SHP77 treated with DMSO at 0.1 percent for 48 hours (cell line): ENCODE results near the gene PDE4B.
"Not testable (repeated sequence)": the region's sequence is repeated elsewhere in the genome, so short reads cannot be mapped to it uniquely, and the experiment has no call there.

Experiments used
- DNase-seq: peaks from one replicate; lab custom pipeline; 2025; lab: John Stamatoyannopoulos, UW

PDE4B gene

DNA sequence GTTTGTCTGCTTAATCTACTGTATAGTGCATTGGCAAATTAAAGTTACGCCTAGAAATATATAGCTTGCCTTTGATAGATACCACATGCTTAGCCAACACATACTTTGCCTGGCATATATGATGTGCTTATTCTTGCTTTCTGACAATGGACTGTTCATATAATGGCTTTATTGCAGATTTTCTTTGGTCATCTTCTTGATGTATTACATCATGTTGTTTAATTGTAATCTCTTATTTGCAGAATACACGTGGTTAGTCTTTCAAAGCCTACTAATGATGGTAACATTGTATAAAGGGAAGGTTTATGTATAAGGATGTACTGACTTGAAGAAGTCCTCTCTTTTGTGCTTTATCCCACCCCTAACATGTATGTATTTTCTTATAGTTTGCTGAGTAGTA, 201.5 kb downstream of the PDE4B start:
- peak; percentile 32 for DNase-seq

DNA sequence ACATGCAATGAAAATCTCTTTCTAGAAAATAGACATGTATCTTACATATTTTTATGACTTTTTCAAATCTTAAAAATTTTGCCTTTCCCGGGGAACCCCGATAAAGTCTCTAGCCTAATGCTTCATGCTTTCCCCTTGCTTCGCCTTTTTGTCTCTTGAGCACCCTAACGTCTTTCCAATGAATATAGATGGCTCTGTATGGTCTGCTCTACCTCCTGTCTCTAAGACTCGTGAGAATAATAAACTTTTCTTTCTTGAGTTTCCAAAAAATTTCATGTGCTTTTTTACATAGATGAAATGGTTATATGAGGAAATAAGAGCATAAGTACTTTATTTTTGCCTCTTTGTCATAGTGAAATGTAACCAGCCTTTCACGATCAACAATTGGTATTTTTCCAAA, 202.6 kb downstream of the PDE4B start:
- no peak for DNase-seq

DNA sequence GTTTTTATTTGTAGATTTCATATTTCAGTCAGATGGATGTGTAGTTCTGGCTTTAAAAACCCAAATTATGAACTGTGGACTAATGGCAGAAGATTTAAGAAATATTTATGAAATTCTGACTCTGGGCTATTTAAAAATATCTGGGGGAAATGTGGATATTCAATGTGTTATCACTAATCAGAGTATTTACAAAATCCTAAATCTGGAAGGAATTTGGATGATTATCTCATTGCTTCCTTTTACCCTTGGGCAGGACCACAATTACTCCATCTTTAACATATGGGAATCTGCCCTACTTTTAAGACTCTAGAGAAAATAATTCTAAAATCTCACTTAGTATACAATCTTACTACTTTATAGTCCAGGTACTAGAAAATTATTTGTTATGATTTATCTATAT, 203.2 kb downstream of the PDE4B start:
- DNase-seq = no peak

DNA sequence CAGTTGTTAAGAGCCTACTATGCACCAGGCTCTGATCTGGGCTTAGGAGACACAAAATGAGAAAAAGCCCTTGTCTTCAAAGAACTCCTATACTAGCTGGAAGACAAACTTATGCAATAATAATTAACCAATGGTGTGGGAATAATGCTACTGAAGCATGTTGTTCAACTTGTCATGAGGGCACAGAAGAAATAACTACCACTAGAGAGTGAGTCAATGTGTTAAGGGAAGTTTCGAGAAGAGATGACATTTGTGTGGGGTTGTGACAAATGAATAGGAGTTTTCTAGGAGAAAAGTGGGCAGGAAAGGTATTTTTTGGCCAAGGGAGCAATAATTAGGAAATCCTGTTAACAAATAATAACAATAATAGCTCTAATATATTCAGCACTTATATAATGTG, 205.0 kb downstream of the PDE4B start:
- no peak for DNase-seq

GRCh38 chr1:65998763-65999583, 206.3 kb downstream of the PDE4B start:
- no peak for DNase-seq

DNA sequence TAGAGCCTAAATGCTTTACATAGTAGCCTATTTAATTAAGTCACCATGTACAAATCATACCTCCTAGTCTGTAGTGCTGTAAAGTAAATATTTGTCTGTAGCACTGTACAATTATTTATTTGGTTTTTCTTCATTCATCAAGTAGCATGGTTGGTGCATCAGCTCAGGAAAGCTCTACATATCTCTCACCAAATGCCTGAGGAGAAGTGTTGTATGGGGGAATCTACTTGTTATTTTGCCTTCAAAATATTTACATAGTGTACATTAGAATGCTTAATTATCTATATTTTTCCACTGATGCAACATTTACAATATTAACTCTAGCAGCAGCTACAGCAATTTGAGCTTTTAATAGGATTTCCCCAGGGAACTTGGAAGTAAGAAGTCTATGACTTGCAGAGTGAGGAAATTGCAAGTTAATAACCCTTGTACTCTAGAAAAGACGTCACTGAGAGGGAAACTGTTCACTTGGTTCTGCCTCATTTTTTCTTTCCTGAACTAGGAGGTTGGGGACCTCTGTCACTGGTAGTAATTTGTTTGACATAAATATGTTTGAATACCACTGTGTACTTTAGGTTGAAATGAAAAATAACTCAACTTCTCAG, 207.4 kb downstream of the PDE4B start:
- no peak for DNase-seq

- DNase-seq = no peak
Measured at GRCh38 chr1:66003690-66004089, 211.0 kb downstream of the PDE4B start.

- DNase-seq = not testable (repeated sequence)
Measured at GRCh38 chr1:66006534-66006933, 213.8 kb downstream of the PDE4B start.

GRCh38 chr1:66012106-66012784, 219.6 kb downstream of the PDE4B start:
- no peak for DNase-seq

DNA sequence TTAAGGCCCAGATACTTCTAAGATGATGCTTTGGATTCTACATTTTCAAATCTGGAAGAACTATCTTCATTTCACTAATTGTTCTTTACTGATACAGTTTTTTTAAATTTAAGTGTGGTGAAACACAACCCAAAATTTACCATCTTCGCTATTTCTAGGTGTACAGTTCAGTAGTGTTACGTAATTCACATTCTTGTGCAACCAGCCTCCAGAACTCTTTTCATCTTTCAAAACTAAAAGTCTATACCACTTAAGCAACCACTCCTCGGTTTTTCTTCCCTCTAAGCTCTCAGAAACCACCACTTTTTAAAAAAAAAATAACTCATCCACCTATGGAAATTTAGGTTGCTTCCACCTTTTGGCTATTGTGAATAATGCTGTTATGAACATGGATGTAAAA, 220.7 kb downstream of the PDE4B start:
- DNase-seq = no peak

- DNase-seq = no peak
Measured at GRCh38 chr1:66022904-66023620, 230.4 kb downstream of the PDE4B start.

- DNase-seq = no peak
Measured at GRCh38 chr1:66025188-66025587, 232.5 kb downstream of the PDE4B start.

DNA sequence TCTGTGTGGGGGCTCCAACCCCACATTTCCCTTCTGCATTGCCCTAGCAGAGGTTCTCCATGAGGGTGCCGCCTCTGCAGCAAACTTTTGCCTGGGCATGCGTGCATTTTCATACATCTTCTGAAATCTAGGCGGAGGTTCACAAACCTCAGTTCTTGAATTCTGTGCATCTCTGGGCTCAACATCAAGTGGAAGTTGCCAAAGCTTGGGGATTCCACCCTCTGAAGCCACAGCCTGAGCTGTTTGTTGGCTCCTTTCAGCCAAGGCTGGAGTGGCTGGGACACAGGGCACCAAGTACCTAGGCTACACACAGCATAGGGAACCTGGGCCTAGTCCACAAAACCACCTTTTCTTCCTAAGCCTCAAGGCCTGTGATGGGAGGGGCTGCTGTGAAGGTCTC, 235.3 kb downstream of the PDE4B start:
- DNase-seq = no peak

DNA sequence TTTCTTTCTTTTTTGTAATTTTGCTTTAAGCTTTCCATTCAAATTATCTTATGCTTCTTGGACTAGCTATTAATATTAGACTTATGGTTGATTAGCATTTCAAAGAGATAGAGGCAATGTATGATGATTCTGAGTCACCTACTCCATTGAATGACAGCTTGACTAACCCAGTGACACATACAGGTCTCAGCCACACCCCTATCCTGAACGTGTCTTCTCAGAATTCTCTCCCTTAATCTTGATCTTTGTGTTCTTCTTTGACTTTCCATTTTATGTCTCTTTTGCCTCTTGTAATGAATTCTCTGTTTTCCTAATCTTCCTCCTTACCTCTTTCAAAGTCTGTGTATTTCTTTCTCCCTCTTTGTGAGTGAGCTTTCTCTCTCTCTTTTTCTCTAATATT, 241.1 kb downstream of the PDE4B start:
- no peak for DNase-seq

- DNase-seq = no peak
Measured at GRCh38 chr1:66035616-66036245, 243.0 kb downstream of the PDE4B start.

DNA sequence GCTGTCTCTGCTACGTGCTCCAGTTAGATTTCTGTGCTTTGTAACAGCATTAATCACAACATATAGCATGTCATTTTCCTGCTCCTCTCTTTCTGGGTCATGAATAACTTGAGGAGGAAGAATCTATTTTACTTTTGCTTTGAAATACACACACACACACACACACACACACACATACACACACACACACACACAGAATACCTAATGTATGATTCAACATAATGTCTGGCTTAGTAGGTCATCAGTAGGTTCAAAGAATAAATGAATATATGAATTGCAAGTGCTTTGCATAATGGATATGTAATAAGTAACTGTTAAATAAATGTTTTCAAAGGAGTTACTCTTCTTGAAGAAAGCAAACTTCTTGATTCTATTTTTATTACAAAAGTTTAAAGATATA, 249.0 kb downstream of the PDE4B start:
- DNase-seq = no peak

DNA sequence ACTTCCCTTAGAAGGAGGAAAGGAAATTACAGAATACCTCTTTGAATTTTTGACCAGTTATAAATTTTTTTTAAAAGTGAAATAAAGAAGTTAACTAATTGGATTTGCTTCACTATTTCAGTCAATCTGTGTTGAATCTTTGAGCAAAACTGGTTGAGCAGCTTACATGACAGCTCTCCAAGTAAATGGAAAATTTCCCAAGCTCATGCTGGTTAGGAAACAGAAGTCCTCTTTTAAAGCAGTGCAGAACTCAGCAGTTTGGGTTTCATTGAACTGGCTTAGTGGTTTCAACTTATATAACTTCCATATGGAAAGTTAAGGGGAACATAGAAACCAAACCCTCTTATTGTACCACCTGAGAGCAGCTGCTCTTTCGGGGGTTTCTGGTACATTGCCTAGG, 250.5 kb downstream of the PDE4B start:
- DNase-seq = no peak

- DNase-seq = no peak
Measured at GRCh38 chr1:66044912-66045311, 252.2 kb downstream of the PDE4B start.

GRCh38 chr1:66046415-66046814, 253.7 kb downstream of the PDE4B start:
- no peak for DNase-seq

- DNase-seq = no peak
Measured at GRCh38 chr1:66048011-66048410, 255.3 kb downstream of the PDE4B start.

DNA sequence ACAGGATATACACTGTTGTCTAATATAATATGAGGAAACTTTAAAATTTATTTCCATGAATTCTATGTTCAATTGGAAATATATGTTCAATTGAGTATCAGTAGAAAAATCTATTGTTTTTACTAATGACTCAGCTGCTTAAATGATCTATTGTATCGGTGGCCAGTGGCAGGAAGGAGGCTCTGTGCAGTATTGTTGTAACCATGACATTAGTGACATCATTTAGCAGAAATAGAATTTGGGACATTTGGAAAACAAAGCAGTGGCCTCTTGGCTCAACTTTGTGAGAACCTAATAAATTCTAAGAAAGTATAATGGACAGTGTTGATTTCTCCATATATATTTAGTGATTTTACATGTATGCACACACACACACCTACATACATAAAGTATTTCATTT, 257.4 kb downstream of the PDE4B start:
- DNase-seq = no peak

- DNase-seq = no peak
Measured at GRCh38 chr1:66050633-66051032, 257.9 kb downstream of the PDE4B start.
